Effector CD8-positive, alpha-beta T cell (primary cell): ENCODE measurements around the gene TLR2.

Experiments used
- DNase-seq: peaks from one replicate; lab custom pipeline; 2025; lab: John Stamatoyannopoulos, UW

TLR2 gene

GRCh38 chr4:153731239-153731638 is 47.2 kb downstream of the TLR2 start:
- DNase-seq = no peak

- DNase-seq = no peak
Observed at GRCh38 chr4:153733751-153734448, 49.8 kb downstream of the TLR2 start.

- DNase-seq = no peak
Observed at GRCh38 chr4:153735906-153736461, 51.9 kb downstream of the TLR2 start.

GRCh38 chr4:153741541-153741940 is 57.5 kb downstream of the TLR2 start:
- DNase-seq = no peak

- no peak for DNase-seq
Observed at GRCh38 chr4:153745651-153746050, 61.6 kb downstream of the TLR2 start.

GRCh38 chr4:153747406-153747955 is 63.4 kb downstream of the TLR2 start:
- no peak for DNase-seq

- no peak for DNase-seq
Observed at GRCh38 chr4:153748378-153748777, 64.3 kb downstream of the TLR2 start.

GRCh38 chr4:153750197-153750817 is 66.2 kb downstream of the TLR2 start:
- DNase-seq = peak; percentile 23

- DNase-seq = no peak
Observed at GRCh38 chr4:153755186-153755585, 71.1 kb downstream of the TLR2 start.
